A549 (cell line): ENCODE data around the gene ZNF398. TPM values are rescaled to one million over a fixed set of nuclear protein-coding genes. Genes with fewer than 3 reads are reported as not detected.

Source experiments
- ATAC-seq, 2 experiments: fragments of 200-7000 bp in 1 of 2; fragments of >200 bp in 1 of 2; cut with Nextera tagmentation in 1 of 2; cut with Tn5 transposase in 1 of 2; 3 replicates each; pipeline versions ENCODE4 v1.8.0 to v1.9.1; 2018 to 2020; ENCODE audit warnings: mild to moderate bottlenecking in 1 of 2, moderate library complexity in 1 of 2
- CTCF ChIA-PET: fragments of 300-600 bp; sonication (Branson Sonifier 250); formaldehyde crosslinking; extraction: SDS; loops from one replicate; lab custom pipeline; 2021; ENCODE audit warnings: antibody characterized with exemption, inconsistent platforms; lab: Yijun Ruan, JAX
- POLR2A ChIA-PET: fragments of 350-600 bp; formaldehyde crosslinking; extraction: SDS; loops from one replicate; lab custom pipeline; 2021; ENCODE audit warnings: antibody characterized with exemption, inconsistent platforms; lab: Yijun Ruan, JAX
- DNase-seq, 2 experiments: peaks; one replicate each; pipeline versions ENCODE4 v3.0.0 to v3.0.0-alpha.2; 2011 to 2016; ENCODE audit warnings: low read depth in 1 of 2, low spot score in 1 of 2
- FAIRE-seq: peaks from 2 replicates; lab custom pipeline; 2011; peaks lifted over from hg19 to GRCh38; lab: Jason Lieb, UNC
- H3K27ac ChIP-seq, 2 experiments: fragments of >200 bp; sonication (Bioruptor Twin); formaldehyde crosslinking; 3 replicates each; pipeline ENCODE4 v1.5.1; 2016 to 2017
- H3K4me1 ChIP-seq: fragments of >200 bp; sonication (Bioruptor Twin); formaldehyde crosslinking; 3 replicates; pipeline ENCODE4 v1.6.1; 2016
- H3K4me2 ChIP-seq: fragments of >200 bp; sonication (Bioruptor Twin); formaldehyde crosslinking; 3 replicates; pipeline ENCODE4 v1.6.1; 2016
- H3K4me3 ChIP-seq: fragments of >200 bp; sonication (Bioruptor Twin); formaldehyde crosslinking; 3 replicates; pipeline ENCODE4 v1.5.1; 2016
- H3K9me3 ChIP-seq: fragments of >200 bp; sonication (Bioruptor Twin); formaldehyde crosslinking; 3 replicates; pipeline ENCODE4 v1.6.1; 2016
- CBX8 ChIP-seq: fragments of 200-600 bp; sonication (generic); IDR thresholded peaks from 2 replicates; pipeline ENCODE4 v1.6.1; 2016
- CHD2 ChIP-seq: fragments of 150-350 bp; IDR thresholded peaks from 2 replicates; pipeline ENCODE4 v1.6.1; 2014; ENCODE audit warnings: low read length; ENCODE audit not compliant: partially characterized antibody
- EHF ChIP-seq: fragments of 250-450 bp; sonication (Bioruptor Pico); IDR thresholded peaks from 2 replicates; pipeline ENCODE4 v1.5.0; 2020; ENCODE audit warnings: mild to moderate bottlenecking
- EHMT2 ChIP-seq: fragments of 200-600 bp; sonication (generic); IDR thresholded peaks from 2 replicates; pipeline ENCODE4 v1.6.1; 2016; ENCODE audit warnings: antibody characterized with exemption, low read depth, mild to moderate bottlenecking, moderate library complexity
- ELK1 ChIP-seq: fragments of 150-350 bp; IDR thresholded peaks from 2 replicates; pipeline ENCODE4 v1.6.1; 2014; ENCODE audit warnings: low read depth, mild to moderate bottlenecking, low read length
- GATA3 ChIP-seq: IDR thresholded peaks from 2 replicates; pipeline ENCODE4 v1.6.1; 2012; ENCODE audit warnings: borderline replicate concordance
- HDAC2 ChIP-seq: fragments of 200-600 bp; sonication (generic); IDR thresholded peaks from 2 replicates; pipeline ENCODE4 v1.6.1; 2016
- HEYL ChIP-seq: fragments of 250-450 bp; sonication (Bioruptor Pico); IDR thresholded peaks from 2 replicates; pipeline ENCODE4 v1.8.0; 2021; ENCODE audit warnings: mild to moderate bottlenecking, moderate library complexity
- KDM1A ChIP-seq: fragments of 200-600 bp; sonication (generic); IDR thresholded peaks from 2 replicates; pipeline ENCODE4 v1.6.1; 2016; ENCODE audit warnings: low read depth, mild to moderate bottlenecking
- KDM5A ChIP-seq: fragments of 200-600 bp; sonication (generic); IDR thresholded peaks from 2 replicates; pipeline ENCODE4 v1.6.1; 2016; ENCODE audit warnings: antibody characterized with exemption, mild to moderate bottlenecking
- MAFK ChIP-seq: fragments of 450-650 bp; IDR thresholded peaks from 2 replicates; pipeline ENCODE4 v1.6.1; 2014; ENCODE audit not compliant: partially characterized antibody
- MAZ ChIP-seq: fragments of 150-350 bp; IDR thresholded peaks from 2 replicates; pipeline ENCODE4 v1.6.1; 2014; ENCODE audit warnings: antibody characterized with exemption, low read depth, low read length, borderline replicate concordance
- MYC ChIP-seq: IDR thresholded peaks from 2 replicates; pipeline ENCODE4 v1.6.1; 2012; ENCODE audit warnings: mild to moderate bottlenecking, inconsistent platforms, low read length, improper control_type of control experiment, borderline replicate concordance
- PHF8 ChIP-seq: fragments of 200-600 bp; sonication (generic); IDR thresholded peaks from 2 replicates; pipeline ENCODE4 v1.6.1; 2016; ENCODE audit warnings: low read depth, mild to moderate bottlenecking, antibody characterized with exemption, moderate library complexity, borderline replicate concordance
- POLR2A ChIP-seq: IDR thresholded peaks from 2 replicates; pipeline ENCODE4 v1.6.1; 2012; ENCODE audit warnings: mild to moderate bottlenecking, low read length
- RCOR1 ChIP-seq: fragments of 150-350 bp; IDR thresholded peaks from 2 replicates; pipeline ENCODE4 v1.6.1; 2014; ENCODE audit warnings: antibody characterized with exemption, low read length, low read depth
- REST ChIP-seq: fragments of 200-600 bp; sonication (generic); IDR thresholded peaks from 2 replicates; pipeline ENCODE4 v1.6.1; 2016; ENCODE audit warnings: antibody characterized with exemption, mild to moderate bottlenecking, moderate library complexity
- RNF2 ChIP-seq: fragments of 200-600 bp; sonication (generic); IDR thresholded peaks from 2 replicates; pipeline ENCODE4 v1.6.1; 2016; ENCODE audit warnings: low read depth, mild to moderate bottlenecking, antibody characterized with exemption, moderate library complexity, borderline replicate concordance
- TFCP2L1 ChIP-seq: fragments of 250-450 bp; sonication (Bioruptor Pico); IDR thresholded peaks from 2 replicates; pipeline ENCODE4 v1.5.0; 2021; ENCODE audit warnings: mild to moderate bottlenecking
- TP53 ChIP-seq: fragments of 250-450 bp; sonication (Bioruptor Pico); IDR thresholded peaks from 2 replicates; pipeline ENCODE4 v1.5.0; 2021; ENCODE audit warnings: mild to moderate bottlenecking, moderate library complexity
- USF2 ChIP-seq: fragments of 450-650 bp; IDR thresholded peaks from 2 replicates; pipeline ENCODE4 v1.6.1; 2014; ENCODE audit warnings: antibody characterized with exemption
- ZC3H11A ChIP-seq: fragments of 450-650 bp; IDR thresholded peaks from 2 replicates; pipeline ENCODE4 v1.6.1; 2014; ENCODE audit warnings: antibody characterized with exemption, mild to moderate bottlenecking
- WGBS: methylation state at CpG from one replicate; pipeline ENCODE4 v1.1.6; 2017; ENCODE audit errors: missing lambda C conversion rate; 5-methylcytosine and 5-hydroxymethylcytosine counted together
- polyA plus RNA-seq, 4 experiments: library from polyadenylated mRNA; depleted of rRNA in 3 of 4; stranded (reverse); fragments of >200 nt; fragmentation: RNase III in 1 of 4; extraction: RNeasy Plus Mini Kit Qiagen cat#74134 plus additional on column Dnase treatment in 1 of 4; gene quantifications; 2 replicates in 3 of 4; 3 replicates in 1 of 4; pipeline ENCODE4 v1.2.3, GENCODE V29; 2011 to 2017
- TF ChIP-seq, protein P1 (sequence below): IDR thresholded peaks from 2 replicates; pipeline ENCODE4 v1.6.1; 2012
- TF ChIP-seq, protein P2 (sequence below): IDR thresholded peaks from 2 replicates; pipeline ENCODE4 v1.6.1; 2012

ZNF398 gene
- polyA plus RNA-seq, 2 of the 4 experiments (the other 2 are of a cell fraction): 6.6 to 8.1 TPM

DNA sequence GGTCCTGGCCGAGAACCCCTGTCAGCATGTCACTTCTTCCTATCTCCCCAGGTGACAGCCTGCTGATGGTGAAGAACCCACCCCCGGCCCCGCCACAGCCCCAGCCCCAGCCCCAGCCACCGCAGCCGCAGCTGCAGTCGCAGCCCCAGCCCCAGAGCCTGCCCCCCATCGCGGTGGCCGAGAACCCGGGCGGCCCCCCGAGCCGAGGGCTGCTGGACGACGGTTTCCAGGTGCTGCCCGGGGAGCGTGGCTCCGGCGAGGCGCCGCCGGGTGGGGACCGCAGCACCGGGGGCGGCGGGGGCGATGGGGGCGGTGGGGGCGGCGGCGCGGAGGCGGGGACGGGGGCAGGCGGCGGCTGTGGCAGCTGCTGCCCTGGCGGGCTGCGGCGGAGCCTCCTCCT lies 76.5 kb downstream of the ZNF398 start:
- Histone ChIP-seq H3K9me3 (no peaks in the 10 kb centered on the region), H3K4me2 (no peak overlapping the region), H3K4me3 (no peak overlapping the region), H3K4me1 (peaks cover 5% of the 10 kb centered on the region; the same call in 1 of the 3 replicates), H3K27ac (no peak overlapping the region)
- 96% methylated on average over 4 of the region's 39 CpGs for WGBS
- ChIA-PET CTCF (interaction anchor here (1.8 kb wide), 1 partner anchor 14 kb away, joined by 5 read pairs; no protein-coding TSS in a partner anchor), POLR2A (no interaction called here)
- TF ChIP-seq POLR2A (no peak), MAFK (no peak), HDAC2 (no peak), HEYL (CRISPR knock-in tag) (no peak), RNF2 (no peak), TP53 (no peak), GATA3 (no peak), EHMT2 (no peak), CHD2 (no peak), REST (no peak), ZC3H11A (no peak), MAZ (no peak), EHF (no peak), RCOR1 (no peak), MYC (no peak), USF2 (no peak), CBX8 (no peak), ELK1 (no peak)
- TF ChIP-seq, protein P1, sequence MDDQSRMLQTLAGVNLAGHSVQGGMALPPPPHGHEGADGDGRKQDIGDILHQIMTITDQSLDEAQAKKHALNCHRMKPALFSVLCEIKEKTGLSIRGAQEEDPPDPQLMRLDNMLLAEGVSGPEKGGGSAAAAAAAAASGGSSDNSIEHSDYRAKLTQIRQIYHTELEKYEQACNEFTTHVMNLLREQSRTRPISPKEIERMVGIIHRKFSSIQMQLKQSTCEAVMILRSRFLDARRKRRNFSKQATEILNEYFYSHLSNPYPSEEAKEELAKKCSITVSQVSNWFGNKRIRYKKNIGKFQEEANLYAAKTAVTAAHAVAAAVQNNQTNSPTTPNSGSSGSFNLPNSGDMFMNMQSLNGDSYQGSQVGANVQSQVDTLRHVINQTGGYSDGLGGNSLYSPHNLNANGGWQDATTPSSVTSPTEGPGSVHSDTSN: no peak
- TF ChIP-seq, protein P2, sequence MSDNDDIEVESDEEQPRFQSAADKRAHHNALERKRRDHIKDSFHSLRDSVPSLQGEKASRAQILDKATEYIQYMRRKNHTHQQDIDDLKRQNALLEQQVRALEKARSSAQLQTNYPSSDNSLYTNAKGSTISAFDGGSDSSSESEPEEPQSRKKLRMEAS: no peak
- FAIRE-seq (no peak), ATAC-seq (no peak), DNase-seq (no peak)

DNA sequence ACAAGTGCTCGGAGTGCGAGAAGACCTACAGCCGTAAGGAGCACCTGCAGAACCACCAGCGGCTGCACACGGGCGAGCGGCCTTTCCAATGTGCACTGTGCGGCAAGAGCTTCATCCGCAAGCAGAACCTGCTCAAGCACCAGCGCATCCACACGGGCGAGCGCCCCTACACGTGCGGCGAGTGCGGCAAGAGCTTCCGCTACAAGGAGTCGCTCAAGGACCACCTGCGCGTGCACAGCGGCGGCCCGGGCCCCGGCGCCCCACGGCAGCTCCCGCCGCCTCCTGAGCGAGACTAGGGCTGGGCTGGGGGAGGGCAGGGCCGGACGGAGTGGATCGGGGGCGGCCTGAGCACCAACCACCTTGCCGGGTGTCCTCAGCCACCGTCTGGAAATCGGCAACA lies 77.1 kb downstream of the ZNF398 start:
- Histone ChIP-seq H3K27ac (no peak overlapping the region), H3K4me2 (no peak overlapping the region), H3K4me1 (peaks cover 5% of the 10 kb centered on the region; the same call in 1 of the 3 replicates), H3K4me3 (no peak overlapping the region), H3K9me3 (no peaks in the 10 kb centered on the region)
- CTCF ChIA-PET: interaction anchor here (1.8 kb wide), 1 partner anchor 14 kb away, joined by 5 read pairs; no protein-coding TSS in a partner anchor
- WGBS: 100% methylated on average over 26 of the region's 37 CpGs
- ATAC-seq: no peak
- DNase-seq: no peak
- no peak for FAIRE-seq
- POLR2A ChIA-PET: no interaction called here
- no peak for TF ChIP-seq ZC3H11A
- no peak for TF ChIP-seq KDM1A
- TF ChIP-seq REST: no peak
- TF ChIP-seq TFCP2L1 (CRISPR knock-in tag): no peak
- TF ChIP-seq, protein P1: no peak
- no peak for TF ChIP-seq ELK1
- TF ChIP-seq KDM5A: no peak
- TF ChIP-seq PHF8: no peak
- TF ChIP-seq EHF: no peak
